ENCODE data around the gene DTD2. TPM values are rescaled to one million over a fixed set of nuclear protein-coding genes. Genes with fewer than 3 reads are reported as not detected.

The DTD2 gene
- total RNA-seq, 2 donors from 2014 or later = 12.7 to 14.9 TPM

DNA sequence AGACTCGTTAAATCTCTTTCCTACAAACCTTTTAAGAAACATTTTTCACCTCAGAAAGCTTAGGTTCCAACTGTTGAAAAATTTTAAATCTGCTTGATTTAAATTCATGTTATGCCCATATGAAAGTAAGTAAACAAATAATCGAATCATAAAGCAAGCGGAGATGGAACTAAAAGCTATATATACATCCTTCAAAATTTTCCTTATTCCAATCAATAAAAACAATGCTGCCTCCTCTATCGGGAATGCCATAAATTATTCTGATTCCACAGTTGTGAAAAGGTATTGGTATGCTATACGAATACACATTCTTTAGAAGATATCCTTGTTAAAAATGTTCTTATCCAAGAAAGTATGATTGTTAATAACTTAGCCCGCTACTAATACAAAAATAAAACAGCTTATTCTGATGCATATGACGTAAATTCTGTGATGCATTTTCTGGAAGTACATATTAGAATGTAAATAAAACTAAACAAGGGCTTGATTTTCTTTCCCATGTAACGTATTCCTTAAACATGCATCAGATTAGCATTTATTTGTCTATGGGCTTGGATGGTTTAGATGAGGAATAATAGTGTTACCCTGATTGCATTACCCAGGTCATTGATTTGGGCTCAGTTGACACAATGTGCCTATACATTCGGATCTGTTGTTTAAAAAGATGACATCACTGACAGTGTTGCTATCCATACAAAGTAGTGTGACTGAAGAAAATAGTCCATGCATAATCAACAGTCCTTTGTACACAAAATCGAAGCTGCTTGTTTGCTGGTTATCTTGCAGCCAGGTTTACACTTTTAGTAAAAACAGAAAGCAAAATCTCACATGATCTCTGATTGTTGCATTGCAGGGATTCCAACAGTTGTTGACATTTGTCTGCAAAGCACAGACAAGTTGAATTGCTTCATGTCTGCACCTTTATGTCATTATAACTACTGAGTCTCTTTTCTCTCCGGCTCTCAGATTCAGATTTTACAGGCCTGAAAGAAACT, 656 bp upstream of the DTD2 start:
- Mint-ChIP-seq H3K27ac (peak overlapping the region; percentile 65), H3K27me3 (ENCODE audit: insufficient read depth) (no peaks in the 10 kb centered on the region), H3K36me3 (ENCODE audit: low read depth) (peaks cover 3% of the 10 kb centered on the region), H3K4me3 (peak overlapping the region; percentile 94), H3K4me1 (peaks cover 12% of the 10 kb centered on the region), H3K9me3 (no peaks in the 10 kb centered on the region)
- WGBS, 2 experiments (ENCODE audit: insufficient coverage in 1 of 2, insufficient read length in 1 of 2) = 47 to 76% methylated on average over 2 to 10 of the region's 11 CpGs
- Histone ChIP-seq H3K36me3 (ENCODE audit: control insufficient read depth, insufficient read depth, low read length) (peaks cover 3% of the 10 kb centered on the region), H3K27ac (ENCODE audit: low read depth, low read length) (peak overlapping the region; percentile 63), H3K27me3 (ENCODE audit: control insufficient read depth, insufficient read depth, low read length, poor library complexity, severe bottlenecking) (no peaks in the 10 kb centered on the region), H3K4me1 (ENCODE audit: control insufficient read depth, insufficient read depth, low read length) (no peaks in the 10 kb centered on the region), H3K4me3 (ENCODE audit: low read length) (peak overlapping the region; percentile 63), H3K9ac (ENCODE audit: extremely low read depth, low read length, poor library complexity, severe bottlenecking) (no peak overlapping the region), H3K9me3 (ENCODE audit: control insufficient read depth, low read length) (no peaks in the 10 kb centered on the region)
- no peak for DNase-seq
- TF ChIP-seq, protein P1, sequence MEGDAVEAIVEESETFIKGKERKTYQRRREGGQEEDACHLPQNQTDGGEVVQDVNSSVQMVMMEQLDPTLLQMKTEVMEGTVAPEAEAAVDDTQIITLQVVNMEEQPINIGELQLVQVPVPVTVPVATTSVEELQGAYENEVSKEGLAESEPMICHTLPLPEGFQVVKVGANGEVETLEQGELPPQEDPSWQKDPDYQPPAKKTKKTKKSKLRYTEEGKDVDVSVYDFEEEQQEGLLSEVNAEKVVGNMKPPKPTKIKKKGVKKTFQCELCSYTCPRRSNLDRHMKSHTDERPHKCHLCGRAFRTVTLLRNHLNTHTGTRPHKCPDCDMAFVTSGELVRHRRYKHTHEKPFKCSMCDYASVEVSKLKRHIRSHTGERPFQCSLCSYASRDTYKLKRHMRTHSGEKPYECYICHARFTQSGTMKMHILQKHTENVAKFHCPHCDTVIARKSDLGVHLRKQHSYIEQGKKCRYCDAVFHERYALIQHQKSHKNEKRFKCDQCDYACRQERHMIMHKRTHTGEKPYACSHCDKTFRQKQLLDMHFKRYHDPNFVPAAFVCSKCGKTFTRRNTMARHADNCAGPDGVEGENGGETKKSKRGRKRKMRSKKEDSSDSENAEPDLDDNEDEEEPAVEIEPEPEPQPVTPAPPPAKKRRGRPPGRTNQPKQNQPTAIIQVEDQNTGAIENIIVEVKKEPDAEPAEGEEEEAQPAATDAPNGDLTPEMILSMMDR (conservative IDR thresholded peaks at IDR 0.05) = no peak

DNA sequence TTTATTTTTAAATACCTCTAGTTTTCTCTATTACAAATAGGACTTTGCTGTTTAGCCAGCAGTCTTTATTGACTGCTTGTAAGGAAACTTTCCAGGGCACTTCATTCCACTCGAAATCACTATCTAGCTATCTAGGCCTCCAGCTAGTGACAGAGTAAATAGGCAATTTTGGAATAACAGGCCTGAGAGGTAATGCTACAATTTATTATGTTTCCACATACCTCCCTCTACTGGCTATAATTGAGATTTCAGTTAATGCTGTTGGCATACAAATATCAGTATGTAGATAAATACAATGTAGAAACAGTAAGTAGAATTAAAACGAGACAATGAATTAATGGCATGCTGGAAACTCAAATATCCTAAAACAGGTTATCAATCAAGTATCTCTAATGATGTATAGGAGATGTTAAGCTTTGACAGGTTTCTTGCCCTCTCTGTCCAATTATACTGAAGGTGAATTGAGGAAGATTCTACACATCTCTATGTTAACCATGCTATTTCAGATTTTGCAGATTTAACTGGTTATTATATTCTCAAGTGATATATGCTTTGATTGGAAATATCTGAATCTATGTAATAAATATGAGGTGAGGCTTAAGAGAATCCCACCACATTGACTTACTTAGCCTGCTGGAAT, 7.2 kb downstream of the DTD2 start:
- Histone ChIP-seq H3K9ac (ENCODE audit: extremely low read depth, low read length, poor library complexity, severe bottlenecking) (no peak overlapping the region), H3K4me3 (ENCODE audit: low read length) (no peak overlapping the region), H3K36me3 (ENCODE audit: control insufficient read depth, insufficient read depth, low read length) (peaks cover 52% of the 10 kb centered on the region), H3K27me3 (ENCODE audit: control insufficient read depth, insufficient read depth, low read length, poor library complexity, severe bottlenecking) (no peaks in the 10 kb centered on the region), H3K4me1 (ENCODE audit: control insufficient read depth, insufficient read depth, low read length) (no peaks in the 10 kb centered on the region), H3K9me3 (ENCODE audit: control insufficient read depth, low read length) (no peaks in the 10 kb centered on the region), H3K27ac (ENCODE audit: low read depth, low read length) (no peak overlapping the region)
- no peaks in the 10 kb centered on the region for H3K4me1 Mint-ChIP-seq
- 84% methylated on average over 2 of the region's 2 CpGs; no CpG with 5 or more reads in 1 of the 2 experiments for WGBS, 2 experiments (ENCODE audit: insufficient coverage in 1 of 2, insufficient read length in 1 of 2)
- H3K27me3 Mint-ChIP-seq (ENCODE audit: insufficient read depth) = no peaks in the 10 kb centered on the region
- no peak overlapping the region for H3K27ac Mint-ChIP-seq
- H3K36me3 Mint-ChIP-seq (ENCODE audit: low read depth) = peaks cover 28% of the 10 kb centered on the region
- no peak overlapping the region for H3K4me3 Mint-ChIP-seq
- no peaks in the 10 kb centered on the region for H3K9me3 Mint-ChIP-seq
- TF ChIP-seq, protein P1 (conservative IDR thresholded peaks at IDR 0.05) = peak; percentile 68
- DNase-seq = no peak

DNA sequence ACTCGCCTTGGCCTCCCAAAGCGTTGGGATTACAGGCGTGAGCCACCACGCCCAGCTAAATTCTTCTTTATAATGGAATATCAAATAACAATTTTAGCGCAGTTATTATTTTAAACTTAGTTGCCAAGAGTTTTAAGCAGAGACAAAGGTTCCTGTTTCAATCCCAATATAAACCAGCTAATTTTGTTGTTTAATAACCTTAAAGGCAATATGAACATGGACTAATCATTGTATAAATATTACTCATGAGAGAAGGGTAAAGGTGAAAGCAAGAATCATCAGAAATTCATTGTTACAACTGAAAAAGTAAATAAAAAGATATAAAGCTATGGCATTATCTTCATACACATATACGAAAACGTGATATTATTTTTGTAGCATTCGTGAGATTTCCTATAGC, 8.2 kb downstream of the DTD2 start:
- no peak overlapping the region for H3K4me3 ChIP-seq (ENCODE audit: low read length)
- H3K36me3 ChIP-seq (ENCODE audit: control insufficient read depth, insufficient read depth, low read length) = peaks cover 52% of the 10 kb centered on the region
- TF ChIP-seq, protein P1 (conservative IDR thresholded peaks at IDR 0.05) = no peak
- Mint-ChIP-seq H3K9me3 (no peaks in the 10 kb centered on the region), H3K36me3 (ENCODE audit: low read depth) (peaks cover 30% of the 10 kb centered on the region), H3K27ac (no peak overlapping the region), H3K4me3 (no peak overlapping the region), H3K4me1 (no peaks in the 10 kb centered on the region), H3K27me3 (ENCODE audit: insufficient read depth) (no peaks in the 10 kb centered on the region)
- H3K9ac ChIP-seq (ENCODE audit: extremely low read depth, low read length, poor library complexity, severe bottlenecking) = no peak overlapping the region
- H3K27ac ChIP-seq (ENCODE audit: low read depth, low read length) = no peak overlapping the region
- DNase-seq = no peak
- no peaks in the 10 kb centered on the region for H3K4me1 ChIP-seq (ENCODE audit: control insufficient read depth, insufficient read depth, low read length)
- H3K27me3 ChIP-seq (ENCODE audit: control insufficient read depth, insufficient read depth, low read length, poor library complexity, severe bottlenecking) = no peaks in the 10 kb centered on the region
- no peaks in the 10 kb centered on the region for H3K9me3 ChIP-seq (ENCODE audit: control insufficient read depth, low read length)
- WGBS, 2 experiments (ENCODE audit: insufficient coverage in 1 of 2, insufficient read length in 1 of 2) = 86 to 89% methylated on average over 5 to 8 of the region's 8 CpGs
